Hindlimb muscle (tissue), 1 donor: ENCODE measurements around the gene PACS1. TPM values are rescaled to one million over a fixed set of nuclear protein-coding genes. Genes with fewer than 3 reads are reported as not detected.
"Not testable (repeated sequence)": the region's sequence is repeated elsewhere in the genome, so short reads cannot be mapped to it uniquely, and the experiment has no call there.

Experiments
- DNase-seq: peaks from one replicate; pipeline ENCODE4 v3.0.0-alpha.2; 2013
- polyA plus RNA-seq: library from polyadenylated mRNA; unstranded; fragments of 120-200 nt; gene quantifications from one replicate; pipeline ENCODE4 v1.2.1, GENCODE V29; 2013; ENCODE audit not compliant: insufficient read length

Gene PACS1
- polyA plus RNA-seq = 37.1 TPM

DNA sequence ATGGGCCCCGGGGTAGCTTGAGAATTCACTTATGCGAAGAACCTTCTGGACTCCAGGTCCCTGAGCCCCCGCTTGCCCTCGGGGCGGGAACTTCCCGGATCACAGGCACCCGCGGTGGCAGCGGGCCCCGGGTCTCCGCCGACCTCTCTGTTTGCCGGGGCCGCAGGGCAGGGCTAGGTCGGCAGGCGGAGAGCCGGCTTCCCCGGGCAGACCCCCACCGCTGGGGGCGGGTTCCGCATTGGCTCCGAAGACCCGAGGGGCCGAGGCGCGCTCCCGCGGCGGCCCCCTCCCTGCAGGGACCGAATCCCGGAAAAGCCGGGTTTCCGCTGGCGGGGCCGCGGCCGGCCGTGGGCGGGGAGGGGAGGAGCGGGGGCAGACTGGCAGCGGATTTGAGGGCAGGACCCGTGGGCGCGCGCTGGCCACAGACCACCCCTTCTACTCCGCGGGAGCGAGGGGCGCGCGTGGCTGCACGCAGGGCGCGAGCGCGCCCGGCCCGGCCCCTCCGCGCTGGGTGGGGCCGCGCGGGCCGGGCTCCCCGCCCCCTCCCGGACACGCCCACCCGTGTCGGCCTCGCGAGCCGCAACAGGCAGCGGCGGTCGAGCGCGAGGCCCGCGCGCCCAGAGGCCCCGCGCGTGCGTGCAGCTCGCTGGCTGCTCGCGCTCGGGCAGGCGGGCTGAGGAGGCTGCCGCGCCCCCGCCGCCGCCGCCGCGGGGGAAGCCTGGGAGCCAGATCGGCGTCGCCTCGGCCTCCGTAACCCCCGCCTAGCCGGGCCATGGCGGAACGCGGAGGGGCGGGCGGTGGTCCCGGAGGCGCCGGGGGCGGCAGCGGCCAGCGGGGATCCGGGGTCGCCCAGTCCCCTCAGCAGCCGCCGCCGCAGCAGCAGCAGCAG lies at the start of gene PACS1:
Gene PACS1 (plus strand): TSS at position 558 of the 889 bp plus-strand sequence. CDS start 215 bp downstream, at position 773.
- peak; percentile 87 for DNase-seq

DNA sequence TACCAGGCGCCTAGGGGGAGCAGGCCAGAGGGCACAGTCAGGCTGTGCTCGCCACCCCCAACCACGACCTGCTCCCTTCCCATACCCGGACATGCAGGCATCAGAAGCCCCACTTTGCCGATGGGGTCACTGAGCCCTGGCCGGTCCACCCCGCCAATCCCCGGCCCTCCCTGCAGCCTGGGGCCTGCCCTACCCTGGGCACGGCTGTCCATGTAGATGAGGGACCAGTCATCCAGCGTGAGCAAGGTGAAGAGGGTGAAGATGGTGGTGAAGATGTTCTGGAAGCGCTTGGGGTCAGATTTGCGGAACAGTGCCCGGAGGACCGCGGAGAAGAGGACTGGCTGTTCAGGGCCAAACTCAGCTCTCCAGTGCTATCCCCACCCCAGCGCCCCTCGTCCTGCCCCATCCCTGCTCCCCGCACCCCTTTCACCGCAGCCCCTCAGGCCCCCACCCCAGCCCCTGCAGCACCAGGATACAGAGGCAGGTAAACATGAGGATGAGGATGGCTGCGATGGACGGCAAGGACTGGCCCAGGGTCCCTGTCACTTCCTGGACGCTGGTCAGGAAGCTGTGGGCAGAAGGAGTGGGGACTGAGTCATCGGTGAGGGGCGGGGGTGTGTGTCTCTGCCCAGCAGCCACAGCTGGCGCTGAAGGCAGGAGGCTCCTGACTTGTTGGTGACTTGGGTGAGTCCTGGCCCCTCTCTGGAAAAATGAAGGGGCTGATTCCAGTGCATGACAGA lies 49.3 kb upstream of the PACS1 start:
- DNase-seq = no peak

DNA sequence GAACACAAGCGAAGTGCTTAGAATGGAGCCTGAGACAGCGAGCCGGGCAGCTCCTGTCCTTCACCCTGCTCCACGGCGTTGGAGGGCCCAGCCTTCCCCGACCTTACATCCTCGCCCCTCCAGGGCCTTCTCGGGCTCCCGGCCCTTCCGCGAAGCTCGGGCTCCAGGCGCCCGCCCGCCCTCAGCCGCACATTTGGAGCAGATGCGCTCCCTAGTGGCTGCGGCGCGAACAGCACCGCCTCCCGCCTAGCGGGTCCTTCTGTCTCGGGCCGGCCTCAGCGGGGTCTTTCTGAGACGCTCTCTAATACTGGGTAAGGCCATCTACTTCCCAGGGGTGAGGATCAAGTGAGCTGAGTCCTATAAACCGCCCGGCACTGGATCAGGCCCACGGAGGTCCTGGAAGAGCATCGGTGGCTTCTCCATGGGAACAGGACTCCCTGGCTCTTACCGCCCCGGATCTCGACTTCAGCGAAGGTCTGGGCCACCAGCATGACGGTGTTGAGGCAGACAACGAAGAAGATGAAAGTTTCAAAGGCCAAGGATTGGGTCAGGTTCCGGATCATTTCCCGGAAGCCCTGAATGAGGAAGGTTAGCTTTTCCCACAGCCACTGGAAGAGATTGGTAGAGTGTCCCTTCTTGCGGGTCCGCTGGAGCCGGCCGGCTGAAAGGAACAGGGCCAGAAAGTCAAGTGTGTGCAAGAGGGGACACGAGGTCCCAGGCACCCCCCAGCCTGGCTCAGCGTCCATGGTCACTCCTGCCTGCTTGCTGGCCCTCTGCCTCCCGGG lies 47.5 kb upstream of the PACS1 start:
- DNase-seq = peak; percentile 51

- not testable (repeated sequence) for DNase-seq
Measured at GRCh38 chr11:66023186-66023440, 47.0 kb upstream of the PACS1 start.

DNA sequence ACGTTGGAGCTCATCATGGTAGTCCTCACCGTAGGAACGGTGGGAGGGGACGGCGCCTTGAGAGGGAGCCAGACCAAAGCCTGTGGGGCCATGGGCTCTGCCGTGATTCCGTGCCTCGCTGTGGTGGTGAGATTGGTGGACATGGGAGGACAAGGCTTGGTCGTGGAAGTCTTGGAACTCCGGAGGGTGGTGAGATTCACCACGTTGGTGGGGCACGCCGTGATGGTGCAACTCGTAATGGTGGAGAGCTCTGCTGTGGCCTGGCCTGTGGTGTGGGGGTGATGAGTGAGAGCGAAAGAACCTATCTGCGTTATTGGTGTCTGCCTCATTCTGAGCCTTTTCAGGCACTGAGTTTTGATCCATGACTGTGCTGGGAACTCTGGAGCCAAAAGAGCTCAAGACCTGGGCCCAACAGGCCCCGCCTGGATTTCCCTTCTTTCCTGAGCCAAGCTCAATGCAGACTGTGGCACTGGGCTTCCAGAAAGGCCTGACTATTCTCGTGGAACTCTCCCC lies 44.0 kb upstream of the PACS1 start, which contains the start of gene CATSPER1:
Gene CATSPER1 (minus strand): TSS at position 463 of the 513 bp plus-strand sequence. CDS start 100 bp downstream, at position 363.
- no peak for DNase-seq

GRCh38 chr11:66032957-66033735 lies 36.9 kb upstream of the PACS1 start:
- DNase-seq = no peak

DNA sequence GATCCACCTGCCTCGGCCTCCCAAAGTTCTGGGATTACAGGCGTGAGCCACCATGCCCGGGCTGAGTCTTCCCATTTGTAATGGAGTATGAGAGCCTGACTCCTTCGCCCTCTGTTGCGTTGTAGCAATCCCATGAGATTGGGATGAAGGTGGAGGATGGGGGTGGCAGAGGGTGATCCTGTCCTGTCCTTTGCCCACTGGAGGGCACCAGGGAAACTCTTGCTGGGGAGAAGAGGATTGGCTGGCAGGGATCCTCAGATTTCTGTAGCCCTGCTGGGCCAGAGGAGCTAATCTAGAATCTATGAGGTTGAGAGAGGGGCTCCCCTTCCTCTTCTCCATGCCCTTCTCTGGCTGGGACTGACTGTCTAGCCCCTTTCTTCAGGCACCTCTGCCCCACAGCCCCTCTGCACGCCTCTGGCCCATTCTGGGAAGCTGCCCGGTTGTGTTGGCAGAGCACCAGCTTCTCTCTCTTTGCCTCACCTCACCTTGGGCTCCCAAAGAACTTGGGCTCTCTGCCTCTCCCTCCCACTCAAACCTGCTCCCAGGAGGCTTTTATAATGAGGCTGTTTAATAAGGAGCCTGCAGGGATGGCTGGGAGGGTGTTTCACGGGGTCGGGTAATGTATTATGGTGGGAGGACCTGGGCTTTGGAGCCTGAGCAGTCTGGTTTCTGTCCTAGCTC lies 34.3 kb upstream of the PACS1 start:
- no peak for DNase-seq

GRCh38 chr11:66036334-66036710 lies 33.8 kb upstream of the PACS1 start:
- no peak for DNase-seq

- DNase-seq = no peak
Measured at GRCh38 chr11:66037327-66037726, 32.7 kb upstream of the PACS1 start.

GRCh38 chr11:66039765-66040164 lies 30.3 kb upstream of the PACS1 start:
- no peak for DNase-seq

DNA sequence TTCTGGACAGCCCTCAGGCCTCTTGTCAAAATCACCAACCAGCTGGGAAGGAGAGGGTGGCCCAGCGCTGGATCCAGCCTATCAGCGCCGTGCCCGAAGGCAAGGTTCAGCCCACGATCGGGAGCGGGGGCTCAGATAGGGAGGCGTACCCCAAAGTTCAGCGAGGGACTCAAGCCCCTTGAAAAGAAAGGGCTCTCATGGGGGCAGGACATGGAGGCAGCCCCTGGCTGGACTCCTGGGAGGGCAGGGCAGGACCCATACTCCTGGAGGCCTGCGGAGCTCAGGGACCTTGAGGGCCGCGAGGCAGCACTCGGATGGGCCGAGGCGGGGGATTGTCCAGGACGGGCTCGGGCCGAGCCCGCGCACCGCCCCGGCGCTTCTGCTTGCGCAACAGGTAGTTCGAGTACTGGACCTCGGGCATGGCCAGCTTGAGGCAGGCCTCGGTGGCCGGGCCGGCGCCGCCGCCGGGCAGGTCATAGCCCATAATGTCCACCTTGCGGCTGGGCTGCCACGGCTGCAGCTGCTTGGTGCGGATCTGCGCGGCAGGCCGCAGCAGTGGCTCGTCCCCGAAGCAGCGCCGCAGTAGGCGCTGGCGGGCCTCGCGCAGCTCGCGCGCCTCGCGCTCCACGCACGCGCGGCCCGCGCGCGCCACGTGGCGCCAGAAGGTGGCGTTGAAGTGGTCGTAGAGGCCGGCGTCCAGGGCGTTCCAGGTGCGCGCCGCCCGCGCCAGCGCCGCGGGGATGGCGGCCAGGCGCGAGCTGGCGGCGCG lies 27.7 kb upstream of the PACS1 start:
- no peak for DNase-seq

DNA sequence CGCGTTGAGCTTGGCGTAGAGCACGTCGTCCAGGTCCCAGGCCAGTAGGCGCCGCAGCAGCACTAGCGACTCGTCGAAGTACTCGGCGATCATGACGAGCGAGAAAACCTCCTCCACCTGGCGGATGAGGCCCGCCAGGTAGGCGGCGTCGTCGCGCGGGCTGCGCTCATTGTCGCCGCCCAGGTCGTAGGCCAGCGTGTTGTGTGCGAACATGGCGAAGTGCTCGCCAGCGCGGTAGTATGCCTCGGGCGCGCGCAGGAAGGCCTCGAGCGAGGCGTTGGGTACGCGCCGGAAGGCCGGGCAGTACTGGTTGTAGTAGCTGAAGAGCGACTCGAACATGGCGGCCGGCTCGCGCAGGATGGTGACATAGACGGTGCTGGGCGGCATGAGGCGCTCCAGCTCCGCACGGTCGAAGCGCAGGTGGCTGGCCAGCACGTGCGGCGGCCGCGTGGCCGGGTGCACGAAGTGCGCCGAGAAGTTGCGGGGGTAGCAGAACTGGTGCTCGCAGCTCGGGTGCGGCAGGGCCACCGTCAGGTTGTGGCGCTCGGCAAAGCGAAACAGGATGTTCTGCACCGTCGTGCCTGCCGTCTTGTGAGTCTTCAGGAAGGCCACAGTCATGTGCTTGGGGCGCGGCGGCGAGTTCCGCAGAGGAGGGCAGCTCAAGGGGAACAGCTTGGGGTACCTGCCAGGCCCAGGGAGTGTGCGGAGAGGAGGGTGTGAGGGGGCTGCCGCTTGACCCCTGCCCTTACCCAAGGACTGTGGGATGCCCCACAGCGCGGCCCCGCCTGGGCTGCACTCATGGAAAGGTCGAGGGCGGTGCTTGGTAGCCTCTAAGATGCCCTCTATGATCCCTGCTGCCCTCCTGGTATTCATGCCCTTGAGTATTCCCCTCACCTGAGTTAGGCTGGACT lies 26.8 kb upstream of the PACS1 start:
- no peak for DNase-seq

DNA sequence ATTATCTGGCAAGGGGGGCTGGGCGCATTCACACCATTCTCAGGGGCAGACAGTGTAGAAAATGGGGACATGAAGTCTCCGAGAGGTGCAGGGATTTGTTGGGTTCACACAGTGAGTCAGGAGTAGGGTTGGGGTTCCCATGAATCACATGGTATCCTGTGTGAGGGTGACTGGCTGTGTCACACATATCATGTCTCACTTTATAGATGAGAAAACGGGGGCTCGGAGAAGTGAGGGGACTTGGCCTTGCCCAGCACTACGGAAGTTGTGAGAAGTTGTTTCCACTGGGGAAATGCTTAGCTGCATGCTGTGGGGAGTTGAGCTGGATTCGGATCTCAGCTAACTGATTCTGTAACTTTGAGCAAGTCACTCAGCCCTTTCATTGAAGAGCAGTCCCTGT lies 25.3 kb upstream of the PACS1 start:
- DNase-seq = no peak

DNA sequence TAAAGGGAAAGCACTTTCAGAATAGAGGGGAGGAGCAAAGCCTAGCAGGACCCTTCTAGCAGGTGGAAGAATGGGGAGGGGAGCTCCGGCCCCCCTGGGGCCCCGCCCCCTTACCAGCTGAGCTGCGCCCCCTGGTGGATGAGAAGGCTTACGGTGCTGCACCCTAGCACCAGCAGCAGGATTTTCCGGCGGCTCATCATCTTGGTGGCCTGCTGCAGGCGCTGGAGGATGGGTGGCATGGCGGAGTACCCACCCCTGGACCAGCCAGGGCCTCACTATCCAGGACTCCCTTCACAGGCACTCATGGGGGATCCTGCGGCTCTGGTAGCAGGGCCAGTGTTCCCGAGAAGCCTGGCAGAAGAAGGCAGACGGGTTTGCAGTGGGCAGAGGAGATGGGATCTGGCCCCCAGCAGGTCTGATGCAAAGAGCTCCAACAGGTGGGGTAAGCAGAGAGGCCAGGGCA lies 24.9 kb upstream of the PACS1 start:
- peak; percentile 70 for DNase-seq

GRCh38 chr11:66046901-66047300 lies 23.2 kb upstream of the PACS1 start:
- no peak for DNase-seq

DNA sequence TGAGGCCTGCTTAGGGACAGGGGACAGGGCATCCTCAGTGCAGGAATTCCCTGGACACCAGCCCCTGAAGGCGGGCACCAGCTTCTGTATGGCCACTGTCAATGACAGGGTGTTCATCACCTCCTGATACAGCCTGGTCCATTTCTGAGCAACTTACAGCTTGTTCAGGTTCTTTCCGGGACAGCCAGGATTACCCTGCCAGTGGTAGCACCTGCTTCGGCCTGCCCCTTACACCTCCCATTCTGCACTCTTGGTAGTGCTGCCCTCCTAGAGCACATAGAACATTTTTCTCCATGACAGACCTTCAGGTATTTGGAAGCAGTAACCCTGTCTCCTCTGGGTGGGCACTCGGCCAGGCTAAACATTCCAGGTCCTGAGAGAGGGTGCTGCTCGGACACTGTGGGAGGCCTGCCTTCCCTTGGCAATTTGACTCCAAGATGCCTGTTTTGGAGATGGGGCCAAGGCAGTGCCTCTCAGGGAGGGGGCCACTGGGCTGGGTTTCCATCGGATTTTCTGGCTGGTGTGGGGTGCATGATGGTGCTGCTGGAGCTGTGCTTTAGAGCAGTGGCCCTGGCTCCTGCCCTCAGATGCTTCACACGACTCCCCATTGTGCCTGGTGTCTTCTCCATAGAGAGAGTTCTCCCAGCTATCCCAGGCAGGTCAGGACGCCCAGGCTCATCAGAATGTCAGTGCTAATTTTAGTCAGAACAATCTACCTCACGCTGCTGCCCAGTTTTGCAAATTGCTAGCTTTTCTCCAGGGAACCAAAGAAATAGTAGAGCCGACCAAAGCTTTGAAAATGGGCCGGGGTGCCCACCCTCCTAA lies 22.3 kb upstream of the PACS1 start:
- no peak for DNase-seq

DNA sequence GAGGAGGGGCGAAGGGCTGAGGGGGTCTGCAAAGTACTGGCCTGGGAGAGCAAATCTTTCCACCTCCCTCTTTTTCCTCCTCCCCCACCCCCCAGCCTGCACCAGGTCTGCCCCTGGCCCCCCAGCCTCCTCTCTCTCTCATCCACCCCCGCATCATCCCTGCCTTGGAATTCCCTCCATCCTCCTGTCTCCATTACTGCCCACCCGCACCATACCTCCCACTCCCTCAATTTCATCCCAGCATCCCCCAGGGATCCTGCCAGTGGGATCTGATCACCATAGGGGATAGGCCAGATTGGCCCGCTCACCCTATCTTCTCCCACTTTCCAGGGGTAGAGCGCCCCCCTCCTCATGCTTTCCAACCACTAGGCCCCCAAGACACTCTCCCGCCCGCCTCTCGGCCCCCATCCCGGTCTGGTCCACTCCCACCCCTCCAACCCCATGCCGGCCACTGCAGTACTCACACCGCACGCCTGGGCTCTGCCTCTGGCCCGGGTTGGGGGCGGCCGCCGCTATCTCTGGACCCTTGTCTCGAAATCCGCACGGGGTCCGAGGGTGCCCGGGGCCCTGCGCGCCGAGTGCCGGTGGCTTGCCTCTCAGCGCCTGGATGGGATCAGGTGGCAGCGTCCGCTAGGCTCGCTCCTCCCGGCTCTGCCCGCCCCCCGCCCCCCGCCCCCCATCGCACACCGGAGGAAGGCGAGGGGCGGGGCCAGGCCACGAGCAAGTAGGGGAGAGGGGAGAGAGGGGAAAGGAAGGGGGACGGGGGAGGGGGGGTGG lies 21.3 kb upstream of the PACS1 start, which contains the start of gene GAL3ST3:
Gene GAL3ST3 (minus strand): TSS at position 615 of the 777 bp plus-strand sequence. CDS start 3,746 bp downstream, outside the sequence.
- DNase-seq = no peak
